ENCODE data around the gene ANO1.

DNA sequence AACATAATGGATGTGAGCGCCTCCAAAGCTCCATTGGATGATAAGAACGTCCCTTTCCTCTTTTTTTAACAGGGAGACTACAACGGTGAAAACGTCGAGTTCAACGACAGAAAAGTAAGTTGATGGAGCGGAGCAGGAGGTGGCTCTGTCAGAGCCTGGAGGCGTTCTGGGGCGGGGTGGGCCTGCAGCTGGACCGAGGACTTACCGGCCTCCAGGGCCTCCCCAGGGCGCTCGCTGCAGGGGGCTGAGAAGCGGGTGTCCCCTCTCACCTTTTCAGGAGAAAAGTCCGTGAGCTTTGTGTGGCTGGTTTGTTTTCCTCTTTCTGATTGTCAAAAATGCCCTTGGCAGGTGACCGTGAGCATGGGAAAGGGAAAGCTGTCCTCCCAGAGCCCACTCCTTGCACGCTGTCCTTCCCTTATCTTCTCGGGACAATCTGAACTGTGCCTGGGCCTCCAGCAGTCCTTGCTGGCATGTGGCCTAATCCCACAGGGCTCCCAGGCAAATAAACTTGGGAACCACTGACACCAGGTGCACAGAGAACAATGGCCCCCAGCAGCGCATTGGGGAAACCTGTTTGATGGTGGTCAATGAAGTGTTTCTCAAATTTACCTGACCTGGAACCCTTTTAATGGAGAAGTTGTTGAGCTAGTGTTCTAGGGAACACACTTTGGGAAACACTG is 38.4 kb downstream of the ANO1 start:
- TF ChIP-seq, protein P1, sequence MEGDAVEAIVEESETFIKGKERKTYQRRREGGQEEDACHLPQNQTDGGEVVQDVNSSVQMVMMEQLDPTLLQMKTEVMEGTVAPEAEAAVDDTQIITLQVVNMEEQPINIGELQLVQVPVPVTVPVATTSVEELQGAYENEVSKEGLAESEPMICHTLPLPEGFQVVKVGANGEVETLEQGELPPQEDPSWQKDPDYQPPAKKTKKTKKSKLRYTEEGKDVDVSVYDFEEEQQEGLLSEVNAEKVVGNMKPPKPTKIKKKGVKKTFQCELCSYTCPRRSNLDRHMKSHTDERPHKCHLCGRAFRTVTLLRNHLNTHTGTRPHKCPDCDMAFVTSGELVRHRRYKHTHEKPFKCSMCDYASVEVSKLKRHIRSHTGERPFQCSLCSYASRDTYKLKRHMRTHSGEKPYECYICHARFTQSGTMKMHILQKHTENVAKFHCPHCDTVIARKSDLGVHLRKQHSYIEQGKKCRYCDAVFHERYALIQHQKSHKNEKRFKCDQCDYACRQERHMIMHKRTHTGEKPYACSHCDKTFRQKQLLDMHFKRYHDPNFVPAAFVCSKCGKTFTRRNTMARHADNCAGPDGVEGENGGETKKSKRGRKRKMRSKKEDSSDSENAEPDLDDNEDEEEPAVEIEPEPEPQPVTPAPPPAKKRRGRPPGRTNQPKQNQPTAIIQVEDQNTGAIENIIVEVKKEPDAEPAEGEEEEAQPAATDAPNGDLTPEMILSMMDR (IDR thresholded peaks at IDR 0.05), result no peak
- TF ChIP-seq POLR2A (IDR thresholded peaks at IDR 0.05) (no peak), POLR2AphosphoS5 (IDR thresholded peaks at IDR 0.05) (no peak)

All from breast epithelium (tissue), 3 donors.